ENCODE data around the gene PLEKHM2.

Gene PLEKHM2

GRCh38 chr1:15704526-15705183, 20.5 kb downstream of the PLEKHM2 start:
- DNase-seq, result no peak

GRCh38 chr1:15705184-15705566, 21.1 kb downstream of the PLEKHM2 start:
- no peak for DNase-seq

GRCh38 chr1:15706751-15707150, 22.6 kb downstream of the PLEKHM2 start:
- no peak for DNase-seq

- DNase-seq, result no peak
These were observed 23.3 kb downstream of the PLEKHM2 start for GRCh38 chr1:15707239-15707925.

GRCh38 chr1:15708486-15709137, 24.5 kb downstream of the PLEKHM2 start:
- no peak for DNase-seq

- no peak for DNase-seq
These were observed 25.1 kb downstream of the PLEKHM2 start for GRCh38 chr1:15709226-15709625.

GRCh38 chr1:15712168-15712567, 28.0 kb downstream of the PLEKHM2 start:
- no peak for DNase-seq

- DNase-seq, result no peak
These were observed 30.5 kb downstream of the PLEKHM2 start for GRCh38 chr1:15714406-15715136.

- DNase-seq, result no peak
These were observed 33.5 kb downstream of the PLEKHM2 start for GRCh38 chr1:15717418-15718125.

- no peak for DNase-seq
These were observed 34.1 kb downstream of the PLEKHM2 start for GRCh38 chr1:15718199-15718601.

- DNase-seq, result no peak
These were observed 35.4 kb downstream of the PLEKHM2 start for GRCh38 chr1:15719381-15720120.

- DNase-seq, result no peak
These were observed 36.7 kb downstream of the PLEKHM2 start for GRCh38 chr1:15720861-15721260.

- no peak for DNase-seq
These were observed 38.3 kb downstream of the PLEKHM2 start for GRCh38 chr1:15722411-15722810.

- DNase-seq, result no peak
These were observed 38.9 kb downstream of the PLEKHM2 start for GRCh38 chr1:15722836-15723532.

GRCh38 chr1:15723631-15724246, 39.6 kb downstream of the PLEKHM2 start:
- DNase-seq, result no peak

- DNase-seq, result no peak
These were observed 41.1 kb downstream of the PLEKHM2 start for GRCh38 chr1:15724949-15725880.

- DNase-seq, result no peak
These were observed 42.4 kb downstream of the PLEKHM2 start for GRCh38 chr1:15726508-15726907.

- DNase-seq, result no peak
These were observed 42.9 kb downstream of the PLEKHM2 start for GRCh38 chr1:15727021-15727420.

GRCh38 chr1:15727424-15727823, 43.3 kb downstream of the PLEKHM2 start:
- no peak for DNase-seq
